DMS53 treated with DMSO at 0.1 percent for 48 hours (cell line): ENCODE measurements around the gene BCAP29.

Experiments used
- DNase-seq: peaks from one replicate; lab custom pipeline; 2025; ENCODE audit not compliant: unreplicated experiment; lab: John Stamatoyannopoulos, UW

The BCAP29 gene

GRCh38 chr7:107661865-107662379 lies 81.9 kb downstream of the BCAP29 start:
- no peak for DNase-seq

GRCh38 chr7:107663196-107663595 lies 83.2 kb downstream of the BCAP29 start:
- DNase-seq, result no peak

- DNase-seq, result no peak
These were observed 86.7 kb downstream of the BCAP29 start for GRCh38 chr7:107666790-107667189.

GRCh38 chr7:107667341-107667740 lies 87.3 kb downstream of the BCAP29 start:
- DNase-seq, result no peak

GRCh38 chr7:107668296-107668695 lies 88.2 kb downstream of the BCAP29 start:
- DNase-seq, result no peak
